ENCODE results near the gene GTF2E1. TPM values are rescaled to one million over a fixed set of nuclear protein-coding genes. Genes with fewer than 3 reads are reported as not detected.
"Not testable (repeated sequence)": the region's sequence is repeated elsewhere in the genome, so short reads cannot be mapped to it uniquely, and the experiment has no call there.

GTF2E1 gene
- total RNA-seq, 3 donors from 2014 or later: 11.7 to 13.6 (median 12.0) TPM

DNA sequence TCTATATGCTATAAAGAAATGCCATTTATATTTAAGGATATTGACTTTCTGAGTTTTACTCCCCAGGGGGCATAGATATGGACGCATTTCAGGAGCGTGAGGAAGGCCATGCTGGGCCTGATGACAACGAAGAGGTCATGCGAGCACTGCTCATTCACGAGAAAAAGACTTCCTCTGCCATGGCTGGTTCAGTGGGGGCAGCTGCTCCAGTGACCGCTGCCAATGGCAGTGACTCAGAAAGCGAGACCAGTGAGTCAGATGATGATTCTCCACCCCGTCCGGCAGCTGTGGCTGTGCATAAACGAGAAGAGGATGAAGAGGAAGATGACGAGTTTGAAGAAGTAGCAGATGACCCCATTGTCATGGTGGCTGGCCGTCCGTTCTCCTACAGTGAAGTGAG, 38.4 kb downstream of the GTF2E1 start:
- Histone ChIP-seq H3K36me3 (ENCODE audit: low read depth) (no peaks in the 10 kb centered on the region), H3K4me1 (ENCODE audit: low read depth) (no peaks in the 10 kb centered on the region), H3K4me3 (no peak overlapping the region), H3K9me3 (no peaks in the 10 kb centered on the region)
- peak; percentile 52 for ATAC-seq
- intact Hi-C loops (cut with DNase I, micrococcal nuclease): no loop called here
- TF ChIP-seq, protein P1, sequence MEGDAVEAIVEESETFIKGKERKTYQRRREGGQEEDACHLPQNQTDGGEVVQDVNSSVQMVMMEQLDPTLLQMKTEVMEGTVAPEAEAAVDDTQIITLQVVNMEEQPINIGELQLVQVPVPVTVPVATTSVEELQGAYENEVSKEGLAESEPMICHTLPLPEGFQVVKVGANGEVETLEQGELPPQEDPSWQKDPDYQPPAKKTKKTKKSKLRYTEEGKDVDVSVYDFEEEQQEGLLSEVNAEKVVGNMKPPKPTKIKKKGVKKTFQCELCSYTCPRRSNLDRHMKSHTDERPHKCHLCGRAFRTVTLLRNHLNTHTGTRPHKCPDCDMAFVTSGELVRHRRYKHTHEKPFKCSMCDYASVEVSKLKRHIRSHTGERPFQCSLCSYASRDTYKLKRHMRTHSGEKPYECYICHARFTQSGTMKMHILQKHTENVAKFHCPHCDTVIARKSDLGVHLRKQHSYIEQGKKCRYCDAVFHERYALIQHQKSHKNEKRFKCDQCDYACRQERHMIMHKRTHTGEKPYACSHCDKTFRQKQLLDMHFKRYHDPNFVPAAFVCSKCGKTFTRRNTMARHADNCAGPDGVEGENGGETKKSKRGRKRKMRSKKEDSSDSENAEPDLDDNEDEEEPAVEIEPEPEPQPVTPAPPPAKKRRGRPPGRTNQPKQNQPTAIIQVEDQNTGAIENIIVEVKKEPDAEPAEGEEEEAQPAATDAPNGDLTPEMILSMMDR (IDR thresholded peaks at IDR 0.05): no peak
- DNase-seq: peak; percentile 18 to 46 (median 21)

DNA sequence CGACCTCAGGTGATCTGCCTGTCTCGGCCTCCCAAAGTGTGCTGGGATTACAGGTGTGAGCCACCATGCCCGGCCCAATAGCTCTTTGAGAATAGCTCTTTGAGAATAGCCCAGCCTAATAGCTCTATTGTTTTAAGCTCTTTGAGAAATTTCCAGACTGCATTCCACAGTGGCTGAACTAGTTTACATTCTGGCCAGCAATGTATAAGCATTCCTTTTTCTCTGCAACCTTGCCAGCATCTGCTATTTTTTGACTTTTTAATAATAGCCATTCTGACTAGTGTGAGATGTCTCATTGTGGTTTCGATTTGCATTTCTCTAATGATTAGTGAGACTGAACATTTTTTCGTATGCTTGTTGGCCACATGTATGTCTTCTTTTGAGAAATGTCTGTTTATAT, 43.3 kb downstream of the GTF2E1 start:
- DNase-seq; H3K4me3 ChIP-seq; intact Hi-C loops (cut with DNase I, micrococcal nuclease); H3K9me3 ChIP-seq; H3K4me1 ChIP-seq (ENCODE audit: low read depth); H3K36me3 ChIP-seq (ENCODE audit: low read depth); ATAC-seq: not testable (repeated sequence)

DNA sequence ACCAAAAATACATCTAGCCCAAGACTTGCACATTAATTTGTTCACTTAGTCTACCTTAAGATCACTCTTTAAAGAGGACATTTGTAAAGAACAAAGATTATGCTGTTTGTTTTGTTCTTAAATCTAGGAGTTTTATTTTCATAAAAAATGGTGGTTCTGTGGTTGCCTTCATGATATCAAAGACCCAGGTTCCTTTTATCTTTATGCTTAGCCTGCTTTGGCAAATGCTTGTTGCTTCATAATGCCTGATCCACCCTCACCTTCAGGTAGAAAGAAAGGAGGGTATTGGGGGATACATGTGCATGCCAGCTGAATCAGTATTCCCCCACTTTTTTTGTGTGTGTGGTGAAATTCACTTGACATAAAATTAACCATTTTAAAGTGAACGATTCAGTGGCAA, 48.5 kb downstream of the GTF2E1 start:
- no peak for ATAC-seq
- TF ChIP-seq, protein P1 (IDR thresholded peaks at IDR 0.05): no peak
- Histone ChIP-seq H3K9me3 (no peaks in the 10 kb centered on the region), H3K4me3 (no peak overlapping the region), H3K36me3 (ENCODE audit: low read depth) (no peaks in the 10 kb centered on the region), H3K4me1 (ENCODE audit: low read depth) (peaks cover 4% of the 10 kb centered on the region)
- DNase-seq: no peak
- intact Hi-C loops (cut with DNase I, micrococcal nuclease): loop anchor here in 1 of 2 donors (10.0 kb wide), 1 partner anchor 226 kb away; no protein-coding TSS in a partner anchor

DNA sequence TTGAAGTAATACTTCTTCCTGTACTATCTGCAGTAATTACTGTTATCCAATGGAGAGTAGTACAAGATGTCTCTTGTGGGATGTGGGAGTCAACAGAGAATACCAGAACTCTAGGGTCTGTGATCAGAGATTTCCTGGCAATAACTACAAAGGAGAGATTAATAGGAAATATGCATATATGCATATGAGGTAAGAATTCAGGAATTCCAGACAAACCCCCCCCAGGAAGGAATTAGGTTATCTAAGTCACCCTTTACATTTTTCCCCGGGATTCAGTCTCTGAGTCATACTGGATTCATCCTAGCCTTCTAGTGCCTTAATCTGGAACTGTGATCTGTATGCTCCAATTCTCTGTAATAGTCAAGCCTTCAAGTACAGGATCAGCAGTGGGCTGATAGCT, 49.4 kb downstream of the GTF2E1 start:
- no peak for ATAC-seq
- TF ChIP-seq, protein P1 (IDR thresholded peaks at IDR 0.05): no peak

DNA sequence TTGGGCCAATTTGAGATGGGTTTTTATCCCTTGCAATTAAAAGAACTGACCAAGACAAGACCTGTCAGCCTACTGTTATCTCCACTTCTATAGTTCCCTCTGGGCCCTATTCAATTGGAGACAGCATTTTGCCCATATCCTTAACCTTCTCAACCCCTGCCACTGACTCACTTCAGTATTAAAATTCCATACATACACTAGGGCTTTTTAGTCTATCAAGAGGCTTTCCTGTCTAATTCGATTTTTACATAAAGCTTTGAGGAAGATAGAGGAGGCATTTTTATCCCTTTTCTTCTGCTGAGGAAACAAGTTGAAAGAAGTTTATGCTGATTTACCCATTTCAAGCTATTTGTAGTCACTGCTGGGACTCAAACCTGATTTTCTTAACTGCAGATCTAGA, 51.1 kb downstream of the GTF2E1 start:
- intact Hi-C loops (cut with DNase I, micrococcal nuclease): loop anchor here in 1 of 2 donors (10.0 kb wide), 1 partner anchor 229 kb away; no protein-coding TSS in a partner anchor
- TF ChIP-seq, protein P1 (IDR thresholded peaks at IDR 0.05): no peak
- ATAC-seq: no peak

More for the DNA sequence above, 49.4 kb downstream of the GTF2E1 start:
- H3K36me3 ChIP-seq (ENCODE audit: low read depth): no peaks in the 10 kb centered on the region
- no peak for DNase-seq
- H3K4me1 ChIP-seq (ENCODE audit: low read depth): peaks cover 9% of the 10 kb centered on the region
- intact Hi-C loops (cut with DNase I, micrococcal nuclease): loop anchor here in 1 of 2 donors (10.0 kb wide), 1 partner anchor 227 kb away; no protein-coding TSS in a partner anchor
- no peak overlapping the region for H3K4me3 ChIP-seq
- H3K9me3 ChIP-seq: no peaks in the 10 kb centered on the region

DNA sequence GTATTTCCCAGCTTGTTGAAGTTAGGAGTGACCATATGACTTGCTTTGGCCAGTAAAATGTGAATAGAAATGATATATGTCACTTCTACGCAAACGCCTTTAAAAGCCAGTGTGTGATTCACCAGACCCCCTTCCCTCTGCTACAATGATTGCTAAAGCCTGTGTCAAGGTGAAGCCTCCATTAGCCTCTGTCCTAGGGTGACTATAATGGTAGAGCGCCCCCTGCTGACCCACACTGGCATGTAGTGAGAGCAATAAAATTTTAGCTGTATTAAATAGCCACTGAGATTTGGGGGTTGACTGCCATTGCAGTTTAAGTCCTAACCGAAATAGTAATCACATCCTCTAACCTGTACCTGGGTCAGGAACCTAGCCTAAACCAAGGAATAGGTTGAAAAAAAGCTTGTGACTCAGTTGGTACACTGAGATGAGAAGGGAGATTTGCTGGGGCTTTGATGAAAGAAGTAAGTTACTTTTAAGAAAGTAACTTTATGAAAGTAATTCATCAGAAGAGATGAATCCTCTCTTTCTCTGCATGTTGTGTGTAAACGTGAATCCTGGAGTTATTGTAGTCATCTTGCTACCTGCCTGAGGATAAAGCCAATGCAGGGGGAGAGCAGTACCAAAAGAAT, 52.6 kb downstream of the GTF2E1 start:
- Histone ChIP-seq H3K4me1 (ENCODE audit: low read depth) (peaks cover 9% of the 10 kb centered on the region), H3K4me3 (no peak overlapping the region), H3K9me3 (no peaks in the 10 kb centered on the region), H3K36me3 (ENCODE audit: low read depth) (no peaks in the 10 kb centered on the region)
- ATAC-seq: peak; percentile 52
- TF ChIP-seq, protein P1 (IDR thresholded peaks at IDR 0.05): peak; percentile 58
- intact Hi-C loops (cut with DNase I, micrococcal nuclease): loop anchor here in 1 of 2 donors (10.0 kb wide), 1 partner anchor 230 kb away; no protein-coding TSS in a partner anchor
- DNase-seq: peak in 2 of 3 donors; percentile 72 to 89

More for the DNA sequence above, 51.1 kb downstream of the GTF2E1 start:
- no peaks in the 10 kb centered on the region for H3K36me3 ChIP-seq (ENCODE audit: low read depth)
- peaks cover 9% of the 10 kb centered on the region for H3K4me1 ChIP-seq (ENCODE audit: low read depth)
- no peak overlapping the region for H3K4me3 ChIP-seq
- no peak for DNase-seq
- H3K9me3 ChIP-seq: no peaks in the 10 kb centered on the region
